Effector memory CD4-positive, alpha-beta T cell (primary cell): Measurements from ENCODE around the gene VIPR1.

ENCODE experiments used
- DNase-seq, 3 donors: peaks; one replicate each; pipeline ENCODE4 v3.0.0-alpha.2; 2020
- H3K27ac ChIP-seq: 2 replicates; pipeline ENCODE4 v1.7.0; 2013; ENCODE audit warnings: mild to moderate bottlenecking, low read length, moderate library complexity; ENCODE audit not compliant: insufficient read depth, poor library complexity, severe bottlenecking
- H3K27me3 ChIP-seq: replicated peaks from 2 replicates; pipeline ENCODE4 v1.7.0; 2013; ENCODE audit warnings: mild to moderate bottlenecking, low read length; ENCODE audit not compliant: insufficient read depth, control insufficient read depth, poor library complexity, severe bottlenecking
- H3K36me3 ChIP-seq: 2 replicates; pipeline ENCODE4 v1.7.0; 2013; ENCODE audit warnings: mild to moderate bottlenecking, low read length, moderate library complexity; ENCODE audit not compliant: control insufficient read depth, insufficient read depth
- H3K4me1 ChIP-seq: 2 replicates; pipeline ENCODE4 v1.7.0; 2013; ENCODE audit warnings: low read length, mild to moderate bottlenecking; ENCODE audit not compliant: control insufficient read depth, insufficient read depth, poor library complexity, severe bottlenecking
- H3K4me3 ChIP-seq: 2 replicates; pipeline ENCODE4 v1.7.0; 2013; ENCODE audit warnings: low read length, low read depth, mild to moderate bottlenecking; ENCODE audit not compliant: insufficient read depth, poor library complexity, severe bottlenecking
- H3K9me3 ChIP-seq: 2 replicates; pipeline ENCODE4 v1.7.0; 2013; ENCODE audit warnings: mild to moderate bottlenecking, low read length, moderate library complexity; ENCODE audit not compliant: control insufficient read depth

Gene VIPR1

GRCh38 chr3:42509111-42509510 is 6.7 kb downstream of the VIPR1 start:
- Histone ChIP-seq H3K4me3 (no peak overlapping the region), H3K9me3 (no peaks in the 10 kb centered on the region), H3K36me3 (peaks cover 2% of the 10 kb centered on the region), H3K4me1 (peaks cover 17% of the 10 kb centered on the region), H3K27ac (no peak overlapping the region), H3K27me3 (no peaks in the 10 kb centered on the region)
- no peak for DNase-seq

- Histone ChIP-seq H3K27ac (no peak overlapping the region), H3K4me1 (peaks cover 17% of the 10 kb centered on the region), H3K36me3 (peaks cover 9% of the 10 kb centered on the region), H3K27me3 (no peaks in the 10 kb centered on the region), H3K9me3 (no peaks in the 10 kb centered on the region), H3K4me3 (no peak overlapping the region)
- DNase-seq = no peak
These were observed 7.9 kb downstream of the VIPR1 start for GRCh38 chr3:42510325-42510724.

DNA sequence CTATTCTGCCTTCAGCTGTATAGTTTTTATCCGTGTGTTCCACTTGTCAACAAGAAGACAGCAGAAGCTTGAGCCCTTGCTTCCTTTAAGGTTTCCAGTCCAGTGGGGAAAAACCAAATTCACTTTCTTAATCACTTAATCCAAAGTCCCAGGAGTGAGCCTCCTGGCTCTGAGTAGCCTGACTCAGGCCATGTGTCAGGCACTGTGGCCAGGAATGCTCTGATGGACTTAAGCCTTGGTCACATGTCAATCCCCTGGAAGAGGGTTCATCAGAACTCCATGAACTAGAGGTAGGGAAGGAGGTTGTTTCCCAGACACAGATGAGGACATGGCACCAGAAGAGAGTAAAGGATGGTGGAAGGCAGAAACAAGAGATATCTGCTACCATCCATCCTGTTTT is 8.8 kb downstream of the VIPR1 start:
- peaks cover 9% of the 10 kb centered on the region for H3K36me3 ChIP-seq
- peaks cover 17% of the 10 kb centered on the region for H3K4me1 ChIP-seq
- no peak overlapping the region for H3K4me3 ChIP-seq
- H3K27ac ChIP-seq = no peak overlapping the region
- H3K27me3 ChIP-seq = no peaks in the 10 kb centered on the region
- no peak for DNase-seq
- H3K9me3 ChIP-seq = no peaks in the 10 kb centered on the region

GRCh38 chr3:42511736-42512135 is 9.3 kb downstream of the VIPR1 start:
- DNase-seq = no peak
- Histone ChIP-seq H3K36me3 (peaks cover 9% of the 10 kb centered on the region), H3K27ac (no peak overlapping the region), H3K9me3 (no peaks in the 10 kb centered on the region), H3K4me3 (no peak overlapping the region), H3K4me1 (peaks cover 17% of the 10 kb centered on the region), H3K27me3 (no peaks in the 10 kb centered on the region)

GRCh38 chr3:42513121-42513520 is 10.7 kb downstream of the VIPR1 start:
- Histone ChIP-seq H3K4me1 (peaks cover 5% of the 10 kb centered on the region), H3K27ac (no peak overlapping the region), H3K27me3 (no peaks in the 10 kb centered on the region), H3K9me3 (no peaks in the 10 kb centered on the region), H3K4me3 (no peak overlapping the region), H3K36me3 (peaks cover 9% of the 10 kb centered on the region)
- no peak for DNase-seq

DNA sequence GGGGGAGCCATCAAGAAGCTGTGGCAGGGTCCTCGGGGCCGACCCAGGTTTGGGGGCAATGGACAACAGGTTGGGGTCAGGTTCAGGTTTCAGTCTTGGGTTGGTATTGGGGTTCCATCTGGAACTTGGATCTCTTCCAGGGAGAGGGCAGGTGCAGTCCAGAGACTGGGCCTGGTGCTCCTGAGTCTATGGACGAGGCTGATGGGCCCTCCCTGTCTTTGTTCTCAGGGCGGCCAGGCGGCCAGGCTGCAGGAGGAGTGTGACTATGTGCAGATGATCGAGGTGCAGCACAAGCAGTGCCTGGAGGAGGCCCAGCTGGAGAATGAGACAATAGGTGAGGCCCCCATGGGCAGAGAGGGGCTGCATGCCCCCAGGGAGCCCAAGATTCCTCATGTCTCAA is 11.1 kb downstream of the VIPR1 start:
- peaks cover 9% of the 10 kb centered on the region for H3K36me3 ChIP-seq
- no peak overlapping the region for H3K27ac ChIP-seq
- DNase-seq = no peak
- no peaks in the 10 kb centered on the region for H3K9me3 ChIP-seq
- no peak overlapping the region for H3K4me3 ChIP-seq
- no peaks in the 10 kb centered on the region for H3K27me3 ChIP-seq
- H3K4me1 ChIP-seq = peaks cover 3% of the 10 kb centered on the region

- H3K4me1 ChIP-seq = peaks cover 14% of the 10 kb centered on the region
- no peaks in the 10 kb centered on the region for H3K27me3 ChIP-seq
- DNase-seq = no peak
- H3K4me3 ChIP-seq = no peak overlapping the region
- H3K27ac ChIP-seq = no peak overlapping the region
- H3K9me3 ChIP-seq = no peaks in the 10 kb centered on the region
- peaks cover 9% of the 10 kb centered on the region for H3K36me3 ChIP-seq
These were observed 12.4 kb downstream of the VIPR1 start for GRCh38 chr3:42514876-42515275.

- H3K4me3 ChIP-seq = no peak overlapping the region
- DNase-seq = no peak
- peaks cover 19% of the 10 kb centered on the region for H3K4me1 ChIP-seq
- no peaks in the 10 kb centered on the region for H3K9me3 ChIP-seq
- H3K27me3 ChIP-seq = no peaks in the 10 kb centered on the region
- no peak overlapping the region for H3K27ac ChIP-seq
- H3K36me3 ChIP-seq = peaks cover 9% of the 10 kb centered on the region
These were observed 13.0 kb downstream of the VIPR1 start for GRCh38 chr3:42515391-42515916.

DNA sequence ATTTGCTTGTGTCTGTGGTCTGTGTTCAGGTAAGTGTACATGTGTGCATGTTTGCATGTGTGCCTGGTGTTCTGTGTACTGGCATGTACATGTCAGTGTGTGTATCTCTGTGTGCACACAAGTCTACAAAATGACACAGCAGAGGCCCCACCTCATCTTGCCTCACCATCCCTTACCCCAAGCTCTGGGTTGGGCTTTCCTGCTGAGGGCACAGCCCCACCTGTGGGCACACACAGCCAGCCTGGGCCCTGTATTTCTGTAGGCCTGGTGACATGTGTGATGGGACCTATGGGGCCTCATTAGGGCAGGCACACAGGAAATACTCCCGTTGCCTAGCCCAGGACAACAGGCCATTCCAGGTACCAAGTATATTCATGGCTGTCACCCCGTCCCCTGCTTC is 13.5 kb downstream of the VIPR1 start:
- Histone ChIP-seq H3K36me3 (peaks cover 9% of the 10 kb centered on the region), H3K4me1 (peaks cover 24% of the 10 kb centered on the region), H3K27ac (no peak overlapping the region)

DNA sequence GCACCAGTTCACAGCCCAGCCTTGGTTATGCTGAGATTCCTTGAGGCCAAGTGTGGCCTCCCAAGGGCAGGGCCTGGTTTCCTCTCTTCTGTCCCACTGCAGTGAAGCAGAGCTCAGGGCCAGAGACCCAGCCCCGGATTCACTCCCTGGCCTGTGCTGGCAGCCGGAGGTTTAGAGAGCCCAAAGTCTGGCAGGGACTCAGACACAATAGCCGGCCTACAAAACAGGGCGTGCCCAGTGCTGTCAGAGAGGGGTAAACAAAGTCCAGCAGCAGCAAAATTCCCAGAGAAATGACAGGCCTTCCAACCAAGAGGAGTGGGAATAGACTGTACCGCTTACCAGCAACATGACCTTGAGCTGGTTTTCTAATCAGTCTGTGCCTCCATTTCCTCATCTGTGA is 14.0 kb downstream of the VIPR1 start:
- no peak for DNase-seq
- Histone ChIP-seq H3K27me3 (no peaks in the 10 kb centered on the region), H3K4me3 (no peak overlapping the region), H3K27ac (no peak overlapping the region), H3K4me1 (peaks cover 24% of the 10 kb centered on the region), H3K9me3 (no peaks in the 10 kb centered on the region), H3K36me3 (peaks cover 9% of the 10 kb centered on the region)

More for the DNA sequence above, 13.5 kb downstream of the VIPR1 start:
- DNase-seq = no peak
- no peak overlapping the region for H3K4me3 ChIP-seq
- no peaks in the 10 kb centered on the region for H3K27me3 ChIP-seq
- H3K9me3 ChIP-seq = no peaks in the 10 kb centered on the region
